ENCODE measurements around the gene BMP8B.

BMP8B gene

GRCh38 chr1:39729030-39729429 is 59.6 kb downstream of the BMP8B start:
- no peak for TF ChIP-seq CTCF (conservative IDR thresholded peaks at IDR 0.05)

GRCh38 chr1:39727932-39728317 is 60.7 kb downstream of the BMP8B start:
- TF ChIP-seq CTCF (conservative IDR thresholded peaks at IDR 0.05): no peak
- H3K27ac ChIP-seq: no peak overlapping the region

More at GRCh38 chr1:39729030-39729429, 59.6 kb downstream of the BMP8B start:
- H3K27ac ChIP-seq: no peak overlapping the region

- no peak overlapping the region for H3K27ac ChIP-seq
- no peak for TF ChIP-seq CTCF (conservative IDR thresholded peaks at IDR 0.05)
These were observed 61.3 kb downstream of the BMP8B start for GRCh38 chr1:39727221-39727931.

- no peak for TF ChIP-seq CTCF (conservative IDR thresholded peaks at IDR 0.05)
- no peak overlapping the region for H3K27ac ChIP-seq
These were observed 62.1 kb downstream of the BMP8B start for GRCh38 chr1:39726600-39726999.

- no peak for TF ChIP-seq CTCF (conservative IDR thresholded peaks at IDR 0.05)
- H3K27ac ChIP-seq: no peak overlapping the region
These were observed 66.2 kb downstream of the BMP8B start for GRCh38 chr1:39722495-39722894.

GRCh38 chr1:39721664-39722063 is 67.0 kb downstream of the BMP8B start:
- TF ChIP-seq CTCF (conservative IDR thresholded peaks at IDR 0.05): no peak

GRCh38 chr1:39720094-39720999 is 68.3 kb downstream of the BMP8B start:
- TF ChIP-seq CTCF (conservative IDR thresholded peaks at IDR 0.05): peak; percentile 76

More at GRCh38 chr1:39721664-39722063, 67.0 kb downstream of the BMP8B start:
- H3K27ac ChIP-seq: no peak overlapping the region

More at GRCh38 chr1:39720094-39720999, 68.3 kb downstream of the BMP8B start:
- no peak overlapping the region for H3K27ac ChIP-seq
